Natural killer cell (primary cell): ENCODE data around the gene MSMO1. TPM values are rescaled to one million over a fixed set of nuclear protein-coding genes. Genes with fewer than 3 reads are reported as not detected.

Experiments
- total RNA-seq, 4 donors: library from RNA; stranded (reverse); fragments of 120-200 nt in 1 of 4; gene quantifications; one replicate each; pipeline versions ENCODE4 v1.2.3 to v1.2.4, GENCODE V29; 2013 to 2022

The MSMO1 gene
- total RNA-seq, 3 donors from 2014 or later (not counting 1 experiment from before 2014, with no cell fraction given), result 22.5 to 27.7 (median 23.9) TPM

Other genes starting within 250 kb of the MSMO1 start
- gene TMEM192, start 214.8 kb upstream of the MSMO1 start, total RNA-seq, result 10 to 100 TPM in 2 of 3 donors, 1 to 10 TPM in 1; 9.4 to 11.4 (median 11.0) TPM
- gene KLHL2, start 120.1 kb upstream of the MSMO1 start, total RNA-seq, result 10 to 100 TPM; 24.2 to 29.2 (median 25.2) TPM
- gene CPE, start 51.3 kb downstream of the MSMO1 start, total RNA-seq, result not detected